AG09319 (cell line): ENCODE data around the gene VSIG8.

Experiments used
- DNase-seq: peaks from one replicate; pipeline ENCODE4 v3.0.0-alpha.2; 2010; ENCODE audit warnings: low read depth; ENCODE audit errors: extremely low read depth
- CTCF ChIP-seq: IDR thresholded peaks from 2 replicates; pipeline ENCODE4 v1.5.1; 2011; ENCODE audit warnings: low read depth, mild to moderate bottlenecking, inconsistent platforms, low read length, moderate library complexity

The VSIG8 gene

GRCh38 chr1:159882527-159882862, 20.0 kb upstream of the VSIG8 start:
- no peak for TF ChIP-seq CTCF
- DNase-seq: no peak

GRCh38 chr1:159881622-159882526, 19.4 kb upstream of the VSIG8 start:
- no peak for TF ChIP-seq CTCF
- peak; percentile 78 for DNase-seq

GRCh38 chr1:159880430-159880829, 18.0 kb upstream of the VSIG8 start:
- no peak for DNase-seq
- no peak for TF ChIP-seq CTCF

GRCh38 chr1:159879977-159880376, 17.5 kb upstream of the VSIG8 start:
- DNase-seq: peak; percentile 48
- TF ChIP-seq CTCF: no peak

- TF ChIP-seq CTCF: no peak
- DNase-seq: no peak
These were observed 16.7 kb upstream of the VSIG8 start for GRCh38 chr1:159879136-159879535.

GRCh38 chr1:159877695-159878444, 15.4 kb upstream of the VSIG8 start:
- TF ChIP-seq CTCF: no peak
- no peak for DNase-seq

GRCh38 chr1:159873530-159874143, 11.2 kb upstream of the VSIG8 start:
- no peak for DNase-seq
- no peak for TF ChIP-seq CTCF
